H54 (cell line): Measurements from ENCODE around the gene TFDP2.
"Not testable (repeated sequence)": the region's sequence is repeated elsewhere in the genome, so short reads cannot be mapped to it uniquely, and the experiment has no call there.

Source experiments
- DNase-seq: peaks from one replicate; pipeline ENCODE4 v3.0.0; 2011; ENCODE audit warnings: low spot score, mixed read lengths; ENCODE audit not compliant: insufficient read length
- FAIRE-seq: peaks from 3 replicates; lab custom pipeline; 2011; peaks lifted over from hg19 to GRCh38; lab: Jason Lieb, UNC
- POLR2A ChIP-seq: IDR thresholded peaks from 2 replicates; pipeline ENCODE4 v1.6.1; 2011; ENCODE audit warnings: low read depth, mild to moderate bottlenecking, low read length

The TFDP2 gene

DNA sequence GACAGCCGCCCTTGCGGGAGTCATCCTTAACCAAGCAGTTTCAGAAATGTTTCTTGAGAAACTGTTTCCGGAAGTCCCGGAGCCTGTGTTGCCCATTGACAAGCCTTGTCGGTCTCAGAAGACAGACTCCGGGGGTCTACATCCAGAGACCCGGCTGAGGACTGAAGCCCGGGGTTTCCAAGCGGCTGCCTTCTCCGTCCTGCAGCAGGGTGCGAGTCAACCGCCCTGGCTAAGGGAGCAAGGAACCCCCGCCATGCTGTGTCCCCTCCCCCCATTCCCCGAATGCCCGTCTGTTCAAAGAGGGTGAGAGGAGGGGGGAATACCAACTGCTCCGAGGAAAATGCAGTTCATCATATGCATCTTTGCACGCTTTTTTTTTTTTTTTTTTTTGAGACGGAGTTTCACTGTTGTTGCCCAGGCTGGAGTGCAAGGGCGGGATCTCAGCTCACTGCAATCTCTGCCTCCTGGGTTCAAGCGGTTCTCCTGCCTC lies 211.3 kb downstream of the TFDP2 start:
- TF ChIP-seq POLR2A: no peak
- DNase-seq (no peak), FAIRE-seq (no peak)

DNA sequence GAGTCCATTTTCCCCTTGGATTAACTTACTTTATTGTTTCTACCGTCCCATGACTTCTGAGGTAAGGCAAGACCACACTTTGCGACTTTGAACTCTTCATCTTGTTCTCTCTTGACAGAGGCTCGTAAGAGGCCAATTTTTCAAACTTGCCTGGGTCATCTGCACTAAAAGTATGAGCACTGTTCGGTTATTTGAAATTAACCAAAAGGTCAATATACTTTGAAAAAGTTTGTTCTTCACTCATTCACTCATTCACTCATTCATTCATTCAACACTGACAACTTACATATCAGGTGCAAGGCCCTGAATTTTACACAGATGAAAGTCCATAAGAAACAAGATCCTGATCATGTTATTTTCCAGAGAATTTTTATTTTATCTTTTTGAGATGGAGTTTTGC lies 215.0 kb downstream of the TFDP2 start:
- DNase-seq (no peak), FAIRE-seq (no peak)
- TF ChIP-seq POLR2A: no peak

DNA sequence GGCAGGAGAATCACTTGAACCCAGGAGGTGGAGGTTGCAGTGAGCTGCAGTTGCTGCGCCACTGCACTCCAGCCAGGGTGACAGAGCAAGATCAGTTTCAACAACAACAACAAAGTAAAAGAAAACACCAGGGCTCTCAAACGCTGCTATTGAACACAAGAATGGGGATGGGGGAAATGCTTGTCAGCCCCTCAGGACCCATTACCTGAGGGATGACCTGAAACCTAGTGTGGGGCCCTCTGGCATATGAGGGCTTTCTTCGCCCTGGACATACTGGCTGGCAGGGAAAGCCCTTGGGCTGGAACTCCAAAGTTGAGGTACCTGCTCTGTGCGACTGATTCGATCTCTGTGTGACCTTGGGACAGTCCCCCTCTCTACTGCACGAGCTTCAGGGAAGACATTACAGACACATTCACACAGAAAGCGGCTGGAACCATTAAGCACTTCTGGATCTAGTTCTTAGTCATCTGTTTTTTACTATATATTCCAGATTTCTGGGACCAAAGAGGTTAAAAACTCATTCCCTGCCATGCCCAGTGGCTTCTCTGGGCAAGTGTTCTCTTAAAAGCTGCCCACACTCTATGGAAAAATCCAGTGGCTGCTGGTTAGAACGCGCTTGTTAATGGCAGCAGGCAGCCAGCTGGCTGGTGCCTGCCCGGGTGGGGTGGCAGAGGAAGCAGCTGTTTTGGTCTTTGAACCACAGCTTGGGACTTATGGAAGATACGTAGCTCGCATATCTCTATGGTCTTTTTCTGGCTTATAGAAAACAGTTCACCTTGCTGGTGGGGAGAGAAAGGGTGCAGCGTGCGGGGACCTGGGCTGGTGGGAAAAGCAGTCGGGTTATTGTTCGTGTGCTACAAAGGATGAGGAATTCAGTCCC lies 215.7 kb downstream of the TFDP2 start:
- no peak for TF ChIP-seq POLR2A
- DNase-seq: no peak
- no peak for FAIRE-seq

DNA sequence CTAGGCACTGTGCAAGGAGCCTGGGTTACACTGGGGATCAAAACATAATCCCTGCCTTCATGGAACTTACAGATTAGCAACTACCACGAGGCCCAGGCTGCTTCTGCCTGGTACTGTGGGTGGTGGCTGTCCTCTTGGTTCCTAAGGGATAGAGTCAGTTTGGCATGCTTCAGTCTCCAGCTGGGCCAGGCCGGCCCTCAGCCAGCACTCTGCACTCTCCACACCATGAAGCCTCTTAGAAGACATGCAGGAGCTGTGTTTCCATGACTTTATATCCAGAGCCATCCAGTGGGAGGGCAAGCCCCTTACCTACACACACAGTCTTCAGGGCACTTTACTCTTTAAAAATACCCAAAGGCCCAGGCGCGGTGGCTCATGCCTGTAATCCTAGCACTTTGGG lies 218.5 kb downstream of the TFDP2 start:
- DNase-seq (no peak), FAIRE-seq (no peak)
- no peak for TF ChIP-seq POLR2A

DNA sequence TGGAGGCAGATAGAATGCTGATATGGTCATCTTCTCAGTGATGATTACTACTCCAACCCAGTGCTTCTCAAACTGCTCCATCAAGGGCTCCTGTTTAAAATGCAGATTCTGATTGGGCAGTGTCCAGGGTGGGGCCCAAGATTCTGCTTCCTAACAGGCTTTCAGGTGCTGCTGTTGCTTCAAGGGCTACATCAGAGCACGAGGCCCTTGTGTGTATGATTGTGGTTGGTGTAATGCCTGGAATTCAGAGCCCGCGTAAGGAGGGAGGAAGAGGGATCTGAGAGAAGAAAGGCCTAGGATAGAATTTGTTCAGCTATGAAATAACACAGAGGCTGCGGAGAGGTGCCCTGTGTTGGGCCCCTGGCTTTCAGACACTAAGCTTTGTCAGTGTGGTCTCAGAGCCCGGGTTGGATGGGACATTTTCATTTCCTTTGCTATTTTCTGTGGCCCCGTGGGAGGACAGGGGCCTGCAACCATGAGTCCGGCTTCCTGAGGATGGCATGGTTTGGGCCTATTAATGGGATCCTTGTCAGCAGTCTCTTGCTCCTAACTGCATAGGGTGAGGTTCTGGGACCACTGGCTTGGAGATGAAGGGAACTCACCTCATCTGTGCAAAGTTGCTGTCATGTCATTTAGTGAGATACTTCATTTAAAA lies 219.9 kb downstream of the TFDP2 start:
- DNase-seq (no peak), FAIRE-seq (no peak)
- no peak for TF ChIP-seq POLR2A

DNA sequence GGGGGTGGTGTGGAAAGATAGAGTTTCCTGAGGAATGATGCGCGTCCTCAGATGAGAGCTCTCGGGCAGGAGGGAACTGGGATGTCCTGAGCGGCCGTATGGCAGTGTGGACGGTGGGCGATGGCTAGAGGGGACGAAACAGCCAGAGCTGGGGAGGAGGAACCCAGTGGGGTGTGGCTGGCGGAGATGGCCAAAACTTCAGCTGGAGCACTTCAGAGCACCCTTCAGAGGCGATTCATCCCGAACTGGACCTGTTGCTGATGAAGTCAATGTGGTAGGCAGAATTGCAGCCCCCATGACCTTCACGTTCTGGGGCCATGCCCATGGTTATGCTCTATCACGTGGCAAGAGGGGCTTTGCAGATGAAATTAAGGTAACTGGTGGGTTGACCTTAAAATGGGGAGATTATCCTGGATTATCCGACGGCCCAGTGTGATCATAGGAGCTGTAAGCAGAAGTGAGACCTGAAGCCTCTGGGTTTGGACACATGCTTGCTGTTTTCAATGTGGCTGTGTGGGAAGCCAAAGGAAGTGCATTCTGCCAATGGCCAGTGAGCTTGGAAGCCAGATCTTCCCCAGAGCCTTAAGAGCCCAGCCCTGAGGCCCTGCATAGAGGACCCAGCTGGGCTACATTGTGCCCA lies 220.6 kb downstream of the TFDP2 start:
- DNase-seq: no peak
- FAIRE-seq: no peak
- no peak for TF ChIP-seq POLR2A

DNA sequence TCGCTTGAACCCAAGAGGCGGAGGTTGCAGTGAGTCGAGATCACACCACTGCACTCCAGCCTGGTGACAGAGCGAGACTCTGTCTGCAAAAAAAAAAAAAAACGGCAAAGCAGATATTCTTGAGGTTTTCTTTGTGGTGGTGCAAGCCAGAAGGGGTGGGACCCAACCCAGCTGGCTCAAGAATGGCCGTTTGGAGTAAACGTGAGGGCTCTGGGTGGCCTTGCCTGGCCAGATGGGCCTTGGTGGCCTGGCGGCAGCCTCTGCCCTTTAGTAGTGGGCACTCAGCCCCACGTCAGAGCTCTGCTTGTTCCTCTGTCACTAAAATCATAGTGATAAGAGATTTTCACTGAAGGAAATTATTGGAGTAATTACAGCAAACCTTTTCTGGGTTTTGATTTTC lies 222.4 kb downstream of the TFDP2 start:
- no peak for FAIRE-seq
- TF ChIP-seq POLR2A: no peak
- no peak for DNase-seq

DNA sequence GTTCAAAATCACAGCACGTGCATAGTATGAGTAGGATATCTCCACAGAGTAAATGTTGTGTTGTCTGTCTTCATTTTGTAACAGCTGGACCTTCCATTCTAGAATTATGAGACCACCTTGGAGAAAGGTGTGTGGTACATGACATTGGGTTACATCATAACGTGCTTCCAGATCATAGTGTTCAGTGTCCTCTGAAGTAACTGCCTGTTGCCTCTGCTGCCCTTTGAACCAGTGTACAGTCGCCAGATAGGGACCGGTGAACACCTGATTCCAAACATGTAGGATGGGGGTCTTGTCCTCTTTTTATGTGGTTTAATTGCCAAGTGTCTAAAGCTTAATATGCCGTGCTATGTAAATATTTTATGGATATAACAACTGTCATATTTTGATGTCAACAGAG lies 223.7 kb downstream of the TFDP2 start:
- not testable (repeated sequence) for DNase-seq, FAIRE-seq

DNA sequence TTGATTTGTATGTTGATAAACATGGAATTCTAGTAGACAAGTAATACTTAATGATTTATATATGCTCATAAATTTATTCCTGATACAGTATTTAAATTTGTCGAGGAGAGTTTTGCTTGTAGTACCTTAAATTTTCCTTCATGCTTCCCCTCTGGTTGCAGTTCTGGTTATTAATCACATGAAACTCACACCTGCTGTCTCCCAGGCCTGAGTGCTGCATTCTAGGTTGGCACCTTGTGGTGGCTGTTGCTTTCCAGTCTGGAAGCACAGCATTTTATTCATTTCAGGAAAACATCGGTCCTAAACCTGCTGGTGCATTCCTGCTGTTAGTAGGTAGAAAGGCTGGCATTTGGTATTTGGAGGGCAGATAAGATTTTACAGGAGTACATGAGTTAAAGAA lies 228.0 kb downstream of the TFDP2 start:
- no peak for DNase-seq
- FAIRE-seq: no peak
- TF ChIP-seq POLR2A: no peak

DNA sequence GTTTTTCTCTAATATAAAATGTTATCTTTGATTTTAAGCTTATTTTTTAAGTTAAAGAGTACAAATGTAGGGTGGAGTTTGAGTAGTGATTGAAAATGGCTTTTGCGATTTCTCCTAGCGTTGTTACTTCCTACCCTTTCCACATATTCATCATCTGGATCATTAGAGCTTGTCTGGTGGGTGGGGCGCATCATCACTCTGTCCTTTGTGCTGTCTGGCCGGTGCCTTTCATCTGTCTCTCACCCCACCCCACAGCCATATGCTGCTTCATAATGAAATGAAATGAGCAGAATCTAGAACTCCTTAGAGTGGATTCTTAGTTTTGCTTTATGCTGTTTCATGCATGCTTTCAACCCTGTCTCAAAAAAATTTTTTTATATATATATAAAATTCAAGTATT lies 228.6 kb downstream of the TFDP2 start:
- DNase-seq (no peak), FAIRE-seq (no peak)
- no peak for TF ChIP-seq POLR2A

DNA sequence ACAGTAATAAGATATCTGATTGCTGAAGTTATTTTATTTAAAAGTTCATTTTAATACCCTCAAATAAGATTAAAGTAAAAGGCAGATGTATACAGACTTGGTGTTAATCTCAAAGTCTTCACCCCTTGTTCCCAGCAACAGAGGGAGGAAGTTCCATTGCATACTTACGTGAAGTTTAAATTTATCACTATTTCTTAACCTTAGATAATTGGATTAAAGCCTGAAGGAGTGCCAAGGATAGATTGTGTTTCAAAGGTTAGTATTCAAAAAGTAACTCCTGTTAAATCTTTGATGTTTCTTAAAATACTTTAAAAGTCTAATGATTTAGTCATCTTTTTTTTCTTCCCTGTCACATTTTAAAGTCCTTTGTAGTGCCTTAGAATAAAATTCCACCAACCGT lies 233.6 kb downstream of the TFDP2 start:
- TF ChIP-seq POLR2A: no peak
- DNase-seq: no peak
- no peak for FAIRE-seq

DNA sequence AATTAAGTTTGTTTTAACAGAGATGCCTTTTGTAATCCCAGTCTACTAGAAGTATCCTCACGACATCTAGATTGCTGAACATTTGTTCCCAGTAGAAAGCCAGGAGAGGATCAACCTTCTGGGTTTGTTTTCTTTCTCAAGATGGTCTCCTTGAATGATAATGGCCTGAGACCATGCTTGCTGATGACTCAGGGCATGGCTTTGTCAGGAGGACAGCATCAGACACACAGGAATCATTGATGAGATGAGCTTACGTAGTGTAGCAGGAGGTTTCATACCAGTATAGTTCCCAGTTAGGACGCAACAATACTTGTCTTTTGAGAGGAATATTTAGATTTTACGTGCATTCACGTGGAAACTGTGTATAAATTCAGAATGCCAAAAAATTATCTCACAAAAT lies 234.3 kb downstream of the TFDP2 start:
- TF ChIP-seq POLR2A: no peak
- DNase-seq (no peak), FAIRE-seq (no peak)

DNA sequence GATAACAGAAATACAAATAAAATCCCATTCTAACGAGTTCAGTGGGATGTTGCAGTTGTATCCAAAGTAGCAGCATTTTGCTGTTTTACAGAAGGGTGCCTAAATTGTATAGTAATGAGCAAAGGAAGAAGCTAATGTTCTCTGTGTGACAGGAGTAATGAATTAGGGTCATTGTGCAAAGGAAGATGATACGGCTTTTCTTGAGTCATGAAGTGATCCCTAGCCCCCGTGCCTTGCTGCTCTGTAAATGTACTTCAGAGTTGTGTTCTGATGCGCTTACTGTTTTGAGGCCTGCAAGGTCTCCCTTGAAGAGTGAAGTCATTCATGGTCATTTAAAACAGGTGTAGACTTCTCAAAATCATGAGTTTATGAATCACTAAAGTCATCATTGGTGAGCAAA lies 235.0 kb downstream of the TFDP2 start:
- peak; percentile 15 for FAIRE-seq
- DNase-seq: no peak
- TF ChIP-seq POLR2A: no peak

DNA sequence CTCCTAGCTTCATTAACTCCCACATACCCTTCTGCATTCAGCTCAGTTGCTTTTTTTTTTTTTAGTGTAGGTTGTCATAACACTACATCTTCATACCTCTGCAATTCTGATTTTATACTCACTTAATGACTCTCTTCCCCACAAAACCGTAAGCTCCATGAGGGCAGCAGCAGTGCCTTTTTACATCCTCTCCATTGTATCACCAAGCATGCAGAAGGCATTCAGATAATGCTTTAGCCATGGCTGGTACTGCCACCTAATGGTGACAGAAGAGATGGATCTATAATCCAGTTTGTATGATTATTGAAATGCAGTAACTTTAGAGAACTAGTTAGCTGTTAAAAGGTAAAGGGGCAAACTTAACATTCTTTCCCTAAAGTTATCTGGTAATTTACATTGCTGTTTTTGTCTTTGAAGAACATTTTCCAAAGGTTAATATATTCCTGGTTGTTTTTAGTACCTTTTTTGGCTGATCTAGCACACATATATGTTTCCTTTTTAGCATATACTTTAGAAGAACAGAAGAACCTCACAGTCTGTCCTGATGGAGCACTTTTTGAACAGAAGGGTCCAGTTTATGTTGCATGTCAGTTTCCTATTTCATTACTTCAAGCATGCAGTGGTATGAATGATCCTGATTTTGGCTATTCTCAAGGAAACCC lies 236.1 kb downstream of the TFDP2 start:
- TF ChIP-seq POLR2A: no peak
- peak; percentile 30 for DNase-seq
- peak; percentile 94 for FAIRE-seq

DNA sequence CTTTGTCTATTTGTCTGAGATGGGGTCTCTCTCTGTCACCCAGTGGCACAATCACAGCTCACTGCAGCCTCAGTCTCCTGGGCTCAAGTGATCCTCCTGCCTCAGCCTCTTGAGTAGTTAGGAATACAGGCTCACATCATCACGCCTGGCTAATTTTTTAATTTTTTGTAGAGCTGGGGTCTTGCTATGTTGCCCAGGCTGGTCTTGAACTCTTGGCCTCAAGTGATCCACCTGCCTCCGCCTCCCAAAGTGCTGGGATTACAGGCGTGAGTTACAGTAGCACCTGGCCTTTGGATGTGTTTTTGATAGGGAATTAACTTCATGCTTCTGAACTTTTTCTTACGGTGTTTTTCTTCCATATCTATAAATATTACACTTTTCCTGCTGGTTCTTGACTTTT lies 239.4 kb downstream of the TFDP2 start:
- DNase-seq, FAIRE-seq: not testable (repeated sequence)
